Neuronal stem cell (in vitro differentiated cells): Measurements from ENCODE around the gene CDC6.
A peak's percentile ranks its signal among the peaks of the same experiment; 100 is the strongest.

Experiments used
- DNase-seq: peaks from one replicate; pipeline ENCODE4 v3.0.0-alpha.2; 2013; ENCODE audit warnings: low spot score
- H2AFZ ChIP-seq: one replicate; pipeline ENCODE4 v1.6.1; 2013; ENCODE audit warnings: mild to moderate bottlenecking, low read length, inconsistent platforms
- H2AK5ac ChIP-seq: 2 replicates; pipeline ENCODE4 v1.6.1; 2013; ENCODE audit warnings: low read depth, mild to moderate bottlenecking, inconsistent platforms, low read length, moderate library complexity, mixed read lengths
- H2BK120ac ChIP-seq: 2 replicates; pipeline ENCODE4 v1.6.1; 2013; ENCODE audit warnings: low read depth, mild to moderate bottlenecking, inconsistent platforms, low read length, moderate library complexity, mixed read lengths
- H2BK12ac ChIP-seq: one replicate; pipeline ENCODE4 v1.6.1; 2013; ENCODE audit warnings: low read length, inconsistent platforms
- H2BK15ac ChIP-seq: 2 replicates; pipeline ENCODE4 v1.6.1; 2013; ENCODE audit warnings: mild to moderate bottlenecking, low read length, inconsistent platforms, mixed read lengths
- H2BK5ac ChIP-seq: one replicate; pipeline ENCODE4 v1.6.1; 2013; ENCODE audit warnings: inconsistent platforms, mild to moderate bottlenecking, low read length, moderate library complexity
- H3K14ac ChIP-seq: one replicate; pipeline ENCODE4 v1.6.1; 2013; ENCODE audit warnings: low read length, inconsistent platforms
- H3K18ac ChIP-seq: 2 replicates; pipeline ENCODE4 v1.6.1; 2013; ENCODE audit warnings: low read length, inconsistent platforms
- H3K23ac ChIP-seq: 2 replicates; pipeline ENCODE4 v1.6.1; 2013; ENCODE audit warnings: low read depth, mild to moderate bottlenecking, mixed read lengths, low read length, inconsistent platforms; ENCODE audit not compliant: poor library complexity
- H3K27ac ChIP-seq: replicated peaks from 3 replicates; pipeline ENCODE4 v1.5.1; 2013; ENCODE audit warnings: low read length, inconsistent platforms
- H3K27me3 ChIP-seq, 3 experiments: 2 replicates each; pipeline ENCODE4 v1.6.1; 2013; ENCODE audit warnings: low read length in 3 of 3, mild to moderate bottlenecking in 2 of 3, inconsistent platforms in 1 of 3, low read depth in 1 of 3, mixed read lengths in 1 of 3, moderate library complexity in 1 of 3; ENCODE audit not compliant: control insufficient read depth in 3 of 3, insufficient read depth in 3 of 3
- H3K36me3 ChIP-seq, 2 donors: replicated peaks in 1 of 2; 2 replicates each; pipeline ENCODE4 v1.6.1; 2013; ENCODE audit warnings: low read length in 2 of 2; ENCODE audit not compliant: control insufficient read depth in 2 of 2, insufficient read depth in 2 of 2
- H3K4ac ChIP-seq: 2 replicates; pipeline ENCODE4 v1.6.1; 2013; ENCODE audit warnings: inconsistent platforms, mild to moderate bottlenecking, low read length, moderate library complexity
- H3K4me1 ChIP-seq, 2 donors: 1 replicate in 1 of 2; 2 replicates in 1 of 2; pipeline ENCODE4 v1.6.1; 2013; ENCODE audit warnings: low read length in 2 of 2, low read depth in 1 of 2; ENCODE audit not compliant: control insufficient read depth in 2 of 2, insufficient read depth in 1 of 2
- H3K4me2 ChIP-seq: one replicate; pipeline ENCODE4 v1.6.1; 2013; ENCODE audit warnings: mild to moderate bottlenecking, low read length, inconsistent platforms; ENCODE audit not compliant: insufficient read depth, poor library complexity, severe bottlenecking
- H3K4me3 ChIP-seq, 2 donors: 2 replicates each; pipeline ENCODE4 v1.5.1; 2013; ENCODE audit warnings: low read length in 2 of 2, mild to moderate bottlenecking in 2 of 2, inconsistent platforms in 1 of 2, moderate library complexity in 1 of 2
- H3K79me1 ChIP-seq: one replicate; pipeline ENCODE4 v1.6.1; 2013; ENCODE audit warnings: low read depth, mild to moderate bottlenecking, inconsistent platforms, low read length, moderate library complexity
- H3K9ac ChIP-seq: one replicate; pipeline ENCODE4 v1.6.1; 2013; ENCODE audit warnings: mild to moderate bottlenecking, low read depth, low read length, inconsistent platforms; ENCODE audit not compliant: poor library complexity
- H3K9me3 ChIP-seq, 2 donors: replicated peaks in 1 of 2; 2 replicates each; pipeline versions ENCODE3 to v1.6.1; 2013; ENCODE audit warnings: low read length in 2 of 2, mild to moderate bottlenecking in 2 of 2, inconsistent platforms in 1 of 2, low read depth in 1 of 2, mixed read lengths in 1 of 2, moderate library complexity in 1 of 2; ENCODE audit not compliant: control insufficient read depth in 2 of 2, insufficient read depth in 1 of 2
- H4K8ac ChIP-seq: one replicate; pipeline ENCODE4 v1.6.1; 2013; ENCODE audit warnings: low read depth, mild to moderate bottlenecking, inconsistent platforms, low read length, moderate library complexity
- H4K91ac ChIP-seq: one replicate; pipeline ENCODE4 v1.6.1; 2013; ENCODE audit warnings: low read length, low read depth, mild to moderate bottlenecking, inconsistent platforms; ENCODE audit not compliant: poor library complexity
- WGBS, 2 donors: extraction: QIAGEN DNeasy Blood & Tissue Kit; methylation state at CpG; one replicate each; pipeline ENCODE4 v1.1.7; 2013; ENCODE audit warnings: missing lambda C conversion rate in 2 of 2, mixed read lengths in 1 of 2; ENCODE audit not compliant: insufficient read length in 2 of 2, insufficient replicate concordance in 1 of 2; ENCODE audit errors: extremely low coverage in 2 of 2; 5-methylcytosine and 5-hydroxymethylcytosine counted together

Gene CDC6

DNA sequence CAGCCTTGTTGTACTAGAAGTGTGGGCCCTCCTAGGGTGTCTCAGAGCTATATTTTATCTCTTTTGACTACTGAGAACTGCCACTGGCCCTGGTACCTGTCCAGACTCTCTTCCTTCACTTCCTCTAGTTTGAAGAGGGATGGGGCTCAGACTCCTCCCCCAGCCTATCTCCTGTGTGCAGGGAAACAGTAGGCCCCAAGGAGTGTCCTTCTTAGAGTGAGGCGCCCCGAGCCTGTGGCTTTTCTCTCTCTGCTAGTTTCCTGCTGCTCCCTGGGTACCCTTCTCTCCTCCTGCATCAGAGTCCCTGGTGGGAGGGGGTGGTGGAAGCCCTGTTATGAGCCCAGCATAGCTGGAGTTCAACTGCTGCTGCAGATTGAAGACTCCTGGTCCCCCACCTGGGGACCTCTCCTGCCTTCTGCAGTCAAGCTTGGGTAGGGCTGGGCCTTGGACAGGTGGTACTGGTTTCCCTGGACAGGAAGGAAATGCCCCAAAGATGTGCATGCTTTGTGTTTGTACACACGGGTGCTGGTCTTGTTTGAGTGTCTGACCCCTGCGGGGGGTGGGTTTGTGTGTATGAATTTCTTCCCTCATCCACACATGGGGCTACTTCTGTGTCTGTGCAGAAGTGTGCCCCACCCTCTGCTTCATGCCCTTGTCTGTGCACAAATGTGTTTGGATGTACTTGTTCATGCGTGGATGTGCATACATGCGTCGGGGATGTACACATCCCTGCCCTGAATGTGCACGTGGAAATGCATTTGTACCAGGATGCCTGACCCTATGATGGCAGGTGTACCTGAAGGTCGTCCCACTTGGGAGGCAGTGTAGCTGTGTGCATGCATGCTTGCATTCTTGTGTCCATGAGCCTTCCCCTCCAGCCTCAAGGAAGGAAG is 28.2 kb downstream of the CDC6 start:
- peak overlapping the region; percentile 21 for H2BK120ac ChIP-seq
- peak overlapping the region; percentile 98 for H2AK5ac ChIP-seq
- peak overlapping the region; percentile 96 for H2BK12ac ChIP-seq
- H3K9ac ChIP-seq: peak overlapping the region; percentile 64
- DNase-seq: no peak
- H3K14ac ChIP-seq: peak overlapping the region; percentile 11
- H2BK5ac ChIP-seq: no peak overlapping the region
- peaks cover 0 to 3% of the 10 kb centered on the region in 2 donors for H3K9me3 ChIP-seq
- peaks cover 0 to 15% (median 0%) of the 10 kb centered on the region in 3 experiments for H3K27me3 ChIP-seq
- H4K8ac ChIP-seq: peak overlapping the region; percentile 89
- peak overlapping the region; percentile 25 to 47 for H3K4me3 ChIP-seq
- peak overlapping the region; percentile 88 for H2AFZ ChIP-seq
- WGBS, 2 donors: no CpG with 5 or more reads among the region's 9 CpGs
- H3K4me1 ChIP-seq: peaks cover 21 to 26% of the 10 kb centered on the region in 2 donors
- no peak overlapping the region for H3K4ac ChIP-seq
- H3K23ac ChIP-seq: peak overlapping the region; percentile 21
- peak overlapping the region; percentile 31 for H4K91ac ChIP-seq
- H3K4me2 ChIP-seq: peak overlapping the region; percentile 84
- H3K79me1 ChIP-seq: peaks cover 2% of the 10 kb centered on the region
- H3K27ac ChIP-seq: no peak overlapping the region
- peak overlapping the region; percentile 98 for H2BK15ac ChIP-seq
- no peaks in the 10 kb centered on the region for H3K36me3 ChIP-seq
- H3K18ac ChIP-seq: peak overlapping the region; percentile 96

DNA sequence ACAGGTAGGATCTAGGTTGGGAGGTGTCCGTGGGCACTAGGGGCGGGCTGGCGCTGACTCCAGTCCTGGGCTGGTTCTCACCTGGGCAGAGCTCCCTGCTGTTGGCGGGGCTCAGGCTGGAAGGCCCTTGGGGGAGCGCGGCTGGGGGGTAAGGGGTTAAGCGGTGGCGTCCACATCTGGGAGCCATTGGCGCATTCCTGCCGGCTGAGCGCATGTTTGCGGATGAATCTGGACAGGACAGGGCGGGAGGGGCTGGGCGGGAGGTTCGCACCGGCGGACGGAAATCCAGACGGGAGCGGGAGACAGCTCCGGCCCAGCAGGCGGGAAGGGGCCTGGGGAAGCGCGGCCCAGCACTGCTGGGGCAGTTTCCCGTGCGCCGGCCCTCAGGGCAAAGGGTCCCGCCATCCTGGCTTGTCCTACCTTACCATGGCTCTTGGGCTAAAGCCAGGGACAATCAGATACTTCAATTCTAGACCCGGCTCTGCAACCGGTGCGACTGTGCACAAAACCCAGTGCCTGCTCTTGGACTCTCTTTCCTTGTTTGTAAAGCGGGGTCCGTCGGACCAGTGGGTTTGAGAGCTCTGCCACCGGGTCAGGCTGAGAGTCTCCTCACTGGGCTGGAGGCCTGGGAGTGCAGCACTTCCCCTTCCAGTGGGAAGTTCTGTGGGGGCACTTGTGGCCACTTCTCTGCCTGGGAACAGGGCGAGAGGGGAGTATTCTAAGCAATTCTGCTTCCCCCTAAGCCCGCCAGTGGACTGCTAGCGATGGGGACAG is 29.1 kb downstream of the CDC6 start:
- H2AFZ ChIP-seq: peak overlapping the region; percentile 88
- peak overlapping the region; percentile 98 for H2BK15ac ChIP-seq
- H4K8ac ChIP-seq: peak overlapping the region; percentile 17
- peak overlapping the region; percentile 82 for H3K9ac ChIP-seq
- peak overlapping the region; percentile 11 for H3K14ac ChIP-seq
- H2BK12ac ChIP-seq: peak overlapping the region; percentile 96
- H3K4me2 ChIP-seq: peak overlapping the region; percentile 84
- H3K27ac ChIP-seq: no peak overlapping the region
- WGBS, 2 donors: no CpG with 5 or more reads among the region's 38 CpGs
- H3K4me3 ChIP-seq: peak overlapping the region; percentile 43 to 47
- peak overlapping the region; percentile 61 for H3K23ac ChIP-seq
- H3K79me1 ChIP-seq: peaks cover 2% of the 10 kb centered on the region
- H2BK120ac ChIP-seq: peak overlapping the region; percentile 21
- peaks cover 0 to 3% of the 10 kb centered on the region in 2 donors for H3K9me3 ChIP-seq
- H3K27me3 ChIP-seq: peaks cover 0 to 15% (median 0%) of the 10 kb centered on the region in 3 experiments
- DNase-seq: no peak
- no peaks in the 10 kb centered on the region for H3K36me3 ChIP-seq
- no peak overlapping the region for H3K4ac ChIP-seq
- H2AK5ac ChIP-seq: peak overlapping the region; percentile 98
- no peak overlapping the region for H2BK5ac ChIP-seq
- peak overlapping the region; percentile 96 for H3K18ac ChIP-seq
- H4K91ac ChIP-seq: peak overlapping the region; percentile 31
- H3K4me1 ChIP-seq: peaks cover 23 to 33% of the 10 kb centered on the region in 2 donors

DNA sequence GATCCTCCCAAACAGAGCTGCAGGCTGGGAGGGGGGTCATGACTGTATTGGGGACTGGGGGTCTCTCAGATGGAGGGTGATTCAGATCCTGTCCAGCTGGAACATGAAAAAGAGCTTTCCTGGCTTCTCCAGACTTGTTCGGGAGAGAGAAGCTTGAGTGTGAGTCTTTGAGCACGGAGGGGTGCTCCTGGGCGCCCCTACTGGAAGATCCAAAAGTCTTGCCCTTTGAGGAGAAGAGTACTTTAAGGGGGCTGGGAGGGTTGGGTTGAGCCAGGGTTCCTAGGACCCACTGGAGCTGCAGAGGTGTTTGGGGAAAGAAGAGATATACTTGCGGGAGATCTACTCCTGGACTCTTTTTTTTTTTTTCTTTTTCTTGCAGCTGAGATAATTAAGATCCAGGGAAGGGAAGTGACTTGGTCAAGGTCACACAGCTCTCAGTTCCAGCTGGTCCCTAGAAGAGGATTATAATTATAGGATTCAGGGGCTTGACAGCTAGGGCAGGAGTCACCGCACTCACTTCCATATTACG is 29.7 kb downstream of the CDC6 start:
- Histone ChIP-seq H3K4me3 (peak overlapping the region in 1 of 2 donors; percentile 47), H3K9me3 (peaks cover 0 to 3% of the 10 kb centered on the region in 2 donors), H2BK15ac (peak overlapping the region; percentile 98), H3K4ac (no peak overlapping the region), H3K4me2 (peak overlapping the region; percentile 84), H3K36me3 (no peaks in the 10 kb centered on the region), H3K4me1 (peaks cover 27 to 38% of the 10 kb centered on the region in 2 donors), H2BK120ac (no peak overlapping the region), H3K27me3 (peaks cover 0 to 15% (median 0%) of the 10 kb centered on the region in 3 experiments), H2AFZ (peak overlapping the region; percentile 95), H3K27ac (no peak overlapping the region), H2BK5ac (no peak overlapping the region), H2AK5ac (peak overlapping the region; percentile 98), H3K14ac (no peak overlapping the region), H4K8ac (no peak overlapping the region), H3K18ac (peak overlapping the region; percentile 96), H3K9ac (peak overlapping the region; percentile 82), H4K91ac (no peak overlapping the region), H2BK12ac (peak overlapping the region; percentile 30), H3K79me1 (peaks cover 6% of the 10 kb centered on the region), H3K23ac (peak overlapping the region; percentile 61)
- DNase-seq: no peak
- WGBS, 2 donors: no CpG with 5 or more reads among the region's 6 CpGs
